SK-N-SH (cell line): Measurements from ENCODE around the gene MAP4K1. TPM values are rescaled to one million over a fixed set of nuclear protein-coding genes. Genes with fewer than 3 reads are reported as not detected.

Experiments
- CTCF ChIA-PET: fragments of 300-600, 350-600 bp; formaldehyde crosslinking; extraction: SDS; loops from one replicate; lab custom pipeline; 2021; lab: Yijun Ruan, JAX
- POLR2A ChIA-PET: fragments of 350-600 bp; sonication (Branson Sonifier 250); formaldehyde crosslinking; extraction: SDS; loops from one replicate; lab custom pipeline; 2020; ENCODE audit warnings: antibody characterized with exemption, inconsistent platforms; lab: Yijun Ruan, JAX
- DNase-seq: peaks from one replicate; pipeline ENCODE4 v3.0.0; 2012
- H2AFZ ChIP-seq: fragments of 200-600 bp; sonication (generic); 2 replicates; pipeline ENCODE4 v1.8.1; 2016; ENCODE audit warnings: antibody characterized with exemption, mild to moderate bottlenecking, low read depth
- H3F3A ChIP-seq: fragments of 200-600 bp; sonication (generic); replicated peaks from 2 replicates; pipeline ENCODE3; 2016; ENCODE audit warnings: antibody characterized with exemption, mild to moderate bottlenecking; ENCODE audit not compliant: insufficient read depth
- H3K27ac ChIP-seq, 2 experiments: fragments of 200-500 bp in 1 of 2; fragments of 200-600 bp in 1 of 2; sonication (Bioruptor generic) in 1 of 2; sonication (generic), shearing (Covaris generic) in 1 of 2; 2 replicates each; pipeline versions ENCODE4 v1.5.1 to v1.6.1; 2014 to 2016; ENCODE audit warnings: low read depth in 2 of 2, inconsistent platforms in 1 of 2, low read length in 1 of 2, mild to moderate bottlenecking in 1 of 2, mixed read lengths in 1 of 2
- H3K27me3 ChIP-seq: fragments of 200-600 bp; sonication (generic), shearing (Covaris generic); 2 replicates; pipeline ENCODE4 v1.6.1; 2016; ENCODE audit warnings: mixed run types; ENCODE audit not compliant: insufficient read depth
- H3K36me3 ChIP-seq, 2 experiments: fragments of 200-500 bp in 1 of 2; fragments of 200-600 bp in 1 of 2; sonication (Bioruptor generic) in 1 of 2; sonication (generic) in 1 of 2; replicated peaks in 1 of 2; 2 replicates each; pipeline versions ENCODE3 to v1.5.1; 2014 to 2016; ENCODE audit warnings: low read length in 1 of 2, mild to moderate bottlenecking in 1 of 2; ENCODE audit not compliant: insufficient read depth in 2 of 2, control insufficient read depth in 1 of 2
- H3K4me1 ChIP-seq, 2 experiments: fragments of 200-500 bp in 1 of 2; fragments of 200-600 bp in 1 of 2; sonication (Bioruptor generic) in 1 of 2; sonication (generic), shearing (Covaris generic) in 1 of 2; 2 replicates each; pipeline versions ENCODE4 v1.5.1 to v1.6.1; 2014 to 2016; ENCODE audit warnings: low read depth in 1 of 2, low read length in 1 of 2, mixed run types in 1 of 2; ENCODE audit not compliant: insufficient read depth in 2 of 2, control insufficient read depth in 1 of 2
- H3K4me2 ChIP-seq: fragments of 200-600 bp; sonication (generic), shearing (Covaris generic); 2 replicates; pipeline ENCODE4 v1.6.1; 2017; ENCODE audit warnings: mixed run types
- H3K4me3 ChIP-seq, 2 experiments: fragments of 200-500 bp in 1 of 2; fragments of 200-600 bp in 1 of 2; sonication (Bioruptor generic) in 1 of 2; sonication (generic), shearing (Covaris generic) in 1 of 2; 2 replicates each; pipeline versions ENCODE4 v1.5.1 to v1.8.1; 2014 to 2016; ENCODE audit warnings: low read depth in 2 of 2, inconsistent platforms in 1 of 2, low read length in 1 of 2, mild to moderate bottlenecking in 1 of 2, mixed read lengths in 1 of 2, moderate library complexity in 1 of 2
- H3K79me2 ChIP-seq: fragments of 200-600 bp; sonication (generic); 2 replicates; pipeline ENCODE4 v1.8.1; 2017; ENCODE audit warnings: mild to moderate bottlenecking; ENCODE audit not compliant: insufficient read depth
- H3K9ac ChIP-seq: fragments of 200-600 bp; sonication (generic); 2 replicates; pipeline ENCODE4 v1.6.1; 2017; ENCODE audit warnings: mixed run types
- H3K9me2 ChIP-seq: fragments of 200-600 bp; sonication (generic); 2 replicates; pipeline ENCODE4 v1.6.1; 2017; ENCODE audit warnings: mixed run types
- H3K9me3 ChIP-seq: fragments of 200-600 bp; sonication (generic); 2 replicates; pipeline ENCODE4 v1.6.1; 2017; ENCODE audit warnings: mixed run types, mild to moderate bottlenecking, moderate library complexity
- H4K20me1 ChIP-seq: fragments of 200-600 bp; sonication (generic); 2 replicates; pipeline ENCODE4 v1.6.1; 2017; ENCODE audit warnings: mild to moderate bottlenecking, mixed run types; ENCODE audit not compliant: insufficient read depth
- CTCF ChIP-seq: fragments of 200-600 bp; sonication (generic); IDR thresholded peaks from 2 replicates; pipeline ENCODE4 v1.6.1; 2017; ENCODE audit warnings: antibody characterized with exemption, mild to moderate bottlenecking, moderate library complexity
- JUND ChIP-seq: IDR thresholded peaks from 2 replicates; pipeline ENCODE4 v1.4.0; 2012
- RAD21 ChIP-seq: IDR thresholded peaks from 2 replicates; pipeline ENCODE4 v1.6.1; 2012; ENCODE audit warnings: mild to moderate bottlenecking, low read length
- SMC3 ChIP-seq: IDR thresholded peaks from 2 replicates; pipeline ENCODE4 v1.6.1; 2012; ENCODE audit warnings: low read depth, low read length, improper control_type of control experiment
- TCF12 ChIP-seq: IDR thresholded peaks from 2 replicates; pipeline ENCODE4 v1.4.0; 2012
- WGBS: methylation state at CpG from one replicate; pipeline ENCODE4 v1.1.6; 2017; ENCODE audit warnings: low lambda C conversion rate; 5-methylcytosine and 5-hydroxymethylcytosine counted together
- polyA plus RNA-seq, 3 experiments: library from polyadenylated mRNA; depleted of rRNA; stranded (reverse); fragments of >200 nt; gene quantifications; 2 replicates each; pipeline ENCODE4 v1.2.3, GENCODE V29; 2012

Gene MAP4K1
- polyA plus RNA-seq, 1 of the 3 experiments (the other 2 are of a cell fraction) = 0.31 TPM

GRCh38 chr19:38538386-38538785, 79.4 kb downstream of the MAP4K1 start:
- WGBS = 35% methylated on average over 3 of the region's 3 CpGs
- H3F3A ChIP-seq = no peaks in the 10 kb centered on the region
- H3K27me3 ChIP-seq = no peaks in the 10 kb centered on the region; the same call in 1 of the 2 replicates
- no peak for DNase-seq
- H2AFZ ChIP-seq = no peak overlapping the region
- no peak overlapping the region for H3K27ac ChIP-seq
- no peak overlapping the region for H3K9ac ChIP-seq
- TF ChIP-seq JUND = no peak
- TF ChIP-seq RAD21 = no peak
- no peak for TF ChIP-seq CTCF
- TF ChIP-seq SMC3 = no peak
- no peak for TF ChIP-seq TCF12
- H3K4me3 ChIP-seq = no peak overlapping the region
- no peaks in the 10 kb centered on the region for H3K36me3 ChIP-seq
- H4K20me1 ChIP-seq = no peaks in the 10 kb centered on the region
- H3K4me2 ChIP-seq = no peak overlapping the region
- H3K4me1 ChIP-seq = peaks cover 0 to 3% of the 10 kb centered on the region in 2 experiments; a peak in 1 of 4 replicates
- CTCF ChIA-PET = no interaction called here
- POLR2A ChIA-PET = no interaction called here
- H3K9me3 ChIP-seq = no peaks in the 10 kb centered on the region; the same call in 1 of the 2 replicates
- no peaks in the 10 kb centered on the region for H3K9me2 ChIP-seq
- no peaks in the 10 kb centered on the region for H3K79me2 ChIP-seq

Other genes with a start within 250 kb of the MAP4K1 start
- 400 and 453 TPM in 2 replicates for gene PSMD8, start 243.4 kb downstream of the MAP4K1 start, polyA plus RNA-seq (2012; rRNA removed)
- 0.48 and 0.52 TPM in 2 replicates for gene GGN, start 229.9 kb downstream of the MAP4K1 start, polyA plus RNA-seq (2012; rRNA removed)
- gene SPRED3, start 229.3 kb downstream of the MAP4K1 start, polyA plus RNA-seq (2012; rRNA removed) = 10.5 and 11.1 TPM in 2 replicates
- 24.9 and 26.7 TPM in 2 replicates for gene FAM98C, start 214.9 kb downstream of the MAP4K1 start, polyA plus RNA-seq (2012; rRNA removed)
- gene RASGRP4, start 191.7 kb downstream of the MAP4K1 start, polyA plus RNA-seq (2012; rRNA removed) = not detected in 2 replicates
- under 0.01 TPM in 2 replicates for gene RYR1, start 184.3 kb downstream of the MAP4K1 start, polyA plus RNA-seq (2012; rRNA removed)
- gene EIF3K, start 1.2 kb upstream of the MAP4K1 start, polyA plus RNA-seq (2012; rRNA removed) = 405 and 484 TPM in 2 replicates
- 494 and 598 TPM in 2 replicates for gene ACTN4, start 29.7 kb upstream of the MAP4K1 start, polyA plus RNA-seq (2012; rRNA removed)
- 1.7 and 3.0 TPM in 2 replicates for gene CAPN12, start 126.5 kb upstream of the MAP4K1 start, polyA plus RNA-seq (2012; rRNA removed)
- not detected in 2 replicates for gene LGALS7, start 155.6 kb upstream of the MAP4K1 start, polyA plus RNA-seq (2012; rRNA removed)
- not detected in 2 replicates for gene LGALS7B, start 171.2 kb upstream of the MAP4K1 start, polyA plus RNA-seq (2012; rRNA removed)
- 0.21 and 0.58 TPM in 2 replicates for gene LGALS4, start 195.0 kb upstream of the MAP4K1 start, polyA plus RNA-seq (2012; rRNA removed)
- gene ECH1, start 213.8 kb upstream of the MAP4K1 start, polyA plus RNA-seq (2012; rRNA removed) = 169 and 211 TPM in 2 replicates
- 249 and 280 TPM in 2 replicates for gene HNRNPL, start 232.0 kb upstream of the MAP4K1 start, polyA plus RNA-seq (2012; rRNA removed)